HL-60 (cell line): ENCODE results near the gene PMS2.
A peak's percentile ranks its signal among the peaks of the same experiment; 100 is the strongest.
"Not testable (repeated sequence)": the region's sequence is repeated elsewhere in the genome, so short reads cannot be mapped to it uniquely, and the experiment has no call there.

Experiments
- DNase-seq, 2 experiments: peaks; one replicate each; pipeline ENCODE4 v3.0.0-alpha.2; 2010 to 2020; ENCODE audit warnings: low read depth in 1 of 2, low spot score in 1 of 2
- H3K27ac ChIP-seq: fragments of 250-450 bp; sonication (Bioruptor Pico); replicated peaks from 2 replicates; pipeline ENCODE4 v1.5.1; 2020; ENCODE audit warnings: mild to moderate bottlenecking, moderate library complexity
- H3K27me3 ChIP-seq: fragments of 250-450 bp; sonication (Bioruptor Pico); 2 replicates; pipeline ENCODE4 v1.5.1; 2021; ENCODE audit warnings: mild to moderate bottlenecking, moderate library complexity; ENCODE audit not compliant: insufficient read depth, poor library complexity, severe bottlenecking
- H3K4me3 ChIP-seq: replicated peaks from 2 replicates; pipeline ENCODE4 v1.5.1; 2011; ENCODE audit warnings: mild to moderate bottlenecking, control low read depth, low read length; ENCODE audit not compliant: insufficient read depth
- GABPA ChIP-seq: IDR thresholded peaks from 2 replicates; pipeline ENCODE4 v1.6.1; 2012; ENCODE audit warnings: low read depth
- POLR2AphosphoS5 ChIP-seq: IDR thresholded peaks from 2 replicates; pipeline ENCODE4 v1.6.1; 2012; ENCODE audit warnings: low read depth
- SPI1 ChIP-seq: IDR thresholded peaks from 2 replicates; pipeline ENCODE4 v1.6.1; 2012; ENCODE audit warnings: low read depth, mild to moderate bottlenecking, borderline replicate concordance
- TF ChIP-seq, protein P1 (sequence below): IDR thresholded peaks from 2 replicates; pipeline ENCODE4 v1.6.1; 2012; ENCODE audit warnings: low read depth; ENCODE audit not compliant: insufficient replicate concordance
- TF ChIP-seq, protein P2 (sequence below): IDR thresholded peaks from one replicate; pipeline ENCODE4 v1.5.1; 2011; ENCODE audit warnings: low read length, control low read depth, inconsistent platforms; ENCODE audit not compliant: insufficient read depth

The PMS2 gene

DNA sequence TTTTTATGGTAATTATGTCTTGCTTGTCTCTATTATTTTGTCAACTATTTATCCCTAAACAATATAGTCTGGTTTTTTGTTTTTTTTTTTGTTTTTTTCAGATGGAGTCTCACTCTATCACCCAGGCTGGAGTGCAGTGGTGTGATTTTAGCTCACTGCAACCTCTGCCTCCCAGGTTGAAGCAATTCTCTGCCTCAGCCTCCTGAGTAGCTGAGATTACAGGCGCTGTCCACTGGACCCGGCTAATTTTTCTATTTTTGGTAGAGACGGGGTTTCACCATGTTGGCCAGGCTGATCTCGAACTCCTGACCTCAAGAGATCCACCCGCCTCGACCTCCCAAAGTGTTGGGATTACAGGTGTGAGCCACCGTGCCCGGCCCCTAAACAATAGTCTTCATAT is 1.5 kb upstream of the PMS2 start:
- TF ChIP-seq, protein P1, sequence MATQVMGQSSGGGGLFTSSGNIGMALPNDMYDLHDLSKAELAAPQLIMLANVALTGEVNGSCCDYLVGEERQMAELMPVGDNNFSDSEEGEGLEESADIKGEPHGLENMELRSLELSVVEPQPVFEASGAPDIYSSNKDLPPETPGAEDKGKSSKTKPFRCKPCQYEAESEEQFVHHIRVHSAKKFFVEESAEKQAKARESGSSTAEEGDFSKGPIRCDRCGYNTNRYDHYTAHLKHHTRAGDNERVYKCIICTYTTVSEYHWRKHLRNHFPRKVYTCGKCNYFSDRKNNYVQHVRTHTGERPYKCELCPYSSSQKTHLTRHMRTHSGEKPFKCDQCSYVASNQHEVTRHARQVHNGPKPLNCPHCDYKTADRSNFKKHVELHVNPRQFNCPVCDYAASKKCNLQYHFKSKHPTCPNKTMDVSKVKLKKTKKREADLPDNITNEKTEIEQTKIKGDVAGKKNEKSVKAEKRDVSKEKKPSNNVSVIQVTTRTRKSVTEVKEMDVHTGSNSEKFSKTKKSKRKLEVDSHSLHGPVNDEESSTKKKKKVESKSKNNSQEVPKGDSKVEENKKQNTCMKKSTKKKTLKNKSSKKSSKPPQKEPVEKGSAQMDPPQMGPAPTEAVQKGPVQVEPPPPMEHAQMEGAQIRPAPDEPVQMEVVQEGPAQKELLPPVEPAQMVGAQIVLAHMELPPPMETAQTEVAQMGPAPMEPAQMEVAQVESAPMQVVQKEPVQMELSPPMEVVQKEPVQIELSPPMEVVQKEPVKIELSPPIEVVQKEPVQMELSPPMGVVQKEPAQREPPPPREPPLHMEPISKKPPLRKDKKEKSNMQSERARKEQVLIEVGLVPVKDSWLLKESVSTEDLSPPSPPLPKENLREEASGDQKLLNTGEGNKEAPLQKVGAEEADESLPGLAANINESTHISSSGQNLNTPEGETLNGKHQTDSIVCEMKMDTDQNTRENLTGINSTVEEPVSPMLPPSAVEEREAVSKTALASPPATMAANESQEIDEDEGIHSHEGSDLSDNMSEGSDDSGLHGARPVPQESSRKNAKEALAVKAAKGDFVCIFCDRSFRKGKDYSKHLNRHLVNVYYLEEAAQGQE: peak; percentile 70
- not testable (repeated sequence) for H3K27ac ChIP-seq, DNase-seq, H3K27me3 ChIP-seq
- H3K4me3 ChIP-seq: peak overlapping the region; percentile 86

DNA sequence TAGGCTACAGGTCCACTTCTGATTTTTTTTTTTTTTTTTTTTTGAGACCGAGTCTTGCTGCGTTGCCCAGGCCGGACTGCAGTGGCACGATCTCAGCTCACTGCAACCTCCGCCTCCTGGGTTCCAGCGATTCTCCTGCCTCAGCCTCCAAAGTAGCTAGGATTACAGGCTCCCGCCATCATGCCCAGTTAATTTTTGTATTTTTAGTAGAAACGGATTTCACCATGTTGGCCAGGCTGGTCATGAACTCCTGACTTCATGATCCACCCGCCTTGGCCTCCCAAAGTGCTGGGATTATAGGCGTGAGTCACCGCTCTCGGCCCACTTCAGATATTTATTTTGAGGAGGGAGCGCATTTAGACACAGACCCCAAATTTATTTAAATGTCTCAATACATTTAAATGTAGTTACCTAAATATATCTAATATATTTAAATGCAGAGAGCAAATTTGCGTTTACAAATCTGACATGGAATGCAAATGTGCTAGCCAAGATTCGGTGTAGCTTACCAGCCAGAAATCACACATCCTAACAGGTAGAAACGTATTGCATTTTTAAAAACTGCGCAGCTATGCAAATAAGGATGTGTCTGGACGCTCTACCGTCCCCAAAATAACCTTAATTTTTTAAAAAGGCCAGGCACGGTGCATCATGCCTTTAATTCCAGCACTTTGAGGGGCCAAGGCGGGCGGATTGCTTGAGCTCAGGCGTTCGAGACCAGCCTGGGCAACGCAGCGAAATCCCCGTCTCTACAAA is 836 bp downstream of the PMS2 start:
- Histone ChIP-seq H3K4me3 (peak overlapping the region; percentile 86), H3K27ac (peak overlapping the region; percentile 90)
- DNase-seq, H3K27me3 ChIP-seq: not testable (repeated sequence)

DNA sequence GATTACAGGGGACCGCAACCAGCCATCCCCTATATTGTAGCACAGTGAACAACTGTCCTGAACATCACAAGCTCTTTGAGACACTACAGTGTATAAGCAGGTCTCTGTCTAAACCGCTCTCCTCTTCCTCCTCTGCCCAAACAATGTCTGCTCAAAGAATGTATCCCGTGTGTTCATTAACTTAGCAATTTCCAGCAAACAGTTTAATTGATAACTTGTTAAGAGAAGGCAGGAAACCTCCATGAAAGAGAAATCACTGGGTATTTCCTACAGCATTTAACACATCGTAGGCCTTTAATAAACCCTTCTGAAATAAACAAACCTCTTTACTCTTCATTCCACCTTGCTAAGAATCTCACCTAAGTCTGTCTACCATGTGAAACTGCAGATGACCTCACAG is 1.5 kb downstream of the PMS2 start:
- DNase-seq: no peak
- Histone ChIP-seq H3K27ac (no peak overlapping the region), H3K27me3 (no peaks in the 10 kb centered on the region), H3K4me3 (no peak overlapping the region)
- TF ChIP-seq GABPA (no peak), SPI1 (no peak), POLR2AphosphoS5 (no peak)
- TF ChIP-seq, protein P2, sequence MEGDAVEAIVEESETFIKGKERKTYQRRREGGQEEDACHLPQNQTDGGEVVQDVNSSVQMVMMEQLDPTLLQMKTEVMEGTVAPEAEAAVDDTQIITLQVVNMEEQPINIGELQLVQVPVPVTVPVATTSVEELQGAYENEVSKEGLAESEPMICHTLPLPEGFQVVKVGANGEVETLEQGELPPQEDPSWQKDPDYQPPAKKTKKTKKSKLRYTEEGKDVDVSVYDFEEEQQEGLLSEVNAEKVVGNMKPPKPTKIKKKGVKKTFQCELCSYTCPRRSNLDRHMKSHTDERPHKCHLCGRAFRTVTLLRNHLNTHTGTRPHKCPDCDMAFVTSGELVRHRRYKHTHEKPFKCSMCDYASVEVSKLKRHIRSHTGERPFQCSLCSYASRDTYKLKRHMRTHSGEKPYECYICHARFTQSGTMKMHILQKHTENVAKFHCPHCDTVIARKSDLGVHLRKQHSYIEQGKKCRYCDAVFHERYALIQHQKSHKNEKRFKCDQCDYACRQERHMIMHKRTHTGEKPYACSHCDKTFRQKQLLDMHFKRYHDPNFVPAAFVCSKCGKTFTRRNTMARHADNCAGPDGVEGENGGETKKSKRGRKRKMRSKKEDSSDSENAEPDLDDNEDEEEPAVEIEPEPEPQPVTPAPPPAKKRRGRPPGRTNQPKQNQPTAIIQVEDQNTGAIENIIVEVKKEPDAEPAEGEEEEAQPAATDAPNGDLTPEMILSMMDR: no peak
- TF ChIP-seq, protein P1: no peak

DNA sequence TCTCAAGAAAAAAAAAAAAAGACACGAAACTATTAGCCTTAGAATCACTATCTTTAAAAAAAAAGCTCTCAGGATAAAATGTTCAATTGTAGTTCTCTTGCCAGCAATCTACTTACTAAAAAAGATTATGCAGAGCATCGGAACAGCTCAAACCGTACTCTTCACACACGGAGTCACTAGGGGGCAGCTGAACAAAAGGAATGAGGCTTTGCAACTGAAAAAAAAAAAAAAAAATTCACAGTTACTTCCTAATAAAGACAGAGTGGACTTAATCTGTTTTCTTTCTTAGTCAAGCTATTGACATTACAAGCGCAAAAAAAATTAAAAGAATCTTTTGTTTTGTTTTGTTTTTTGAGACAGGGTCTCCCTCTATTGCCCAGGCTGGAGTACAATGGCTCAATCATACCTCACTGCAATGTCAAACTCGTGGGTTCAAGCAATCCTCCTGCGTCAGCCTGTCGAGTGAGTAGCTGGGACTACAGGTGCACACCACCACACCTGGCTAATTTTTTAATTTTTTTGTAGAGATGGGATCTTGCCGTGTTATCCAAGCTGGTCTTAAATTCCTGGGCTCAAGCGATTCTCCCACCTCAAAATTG is 11.5 kb downstream of the PMS2 start:
- Histone ChIP-seq H3K4me3 (no peak overlapping the region), H3K27me3 (no peaks in the 10 kb centered on the region), H3K27ac (no peak overlapping the region)
- peak in 1 of 2 experiments; percentile 60 for DNase-seq
- TF ChIP-seq POLR2AphosphoS5: no peak
- TF ChIP-seq, protein P2: peak; percentile 20

DNA sequence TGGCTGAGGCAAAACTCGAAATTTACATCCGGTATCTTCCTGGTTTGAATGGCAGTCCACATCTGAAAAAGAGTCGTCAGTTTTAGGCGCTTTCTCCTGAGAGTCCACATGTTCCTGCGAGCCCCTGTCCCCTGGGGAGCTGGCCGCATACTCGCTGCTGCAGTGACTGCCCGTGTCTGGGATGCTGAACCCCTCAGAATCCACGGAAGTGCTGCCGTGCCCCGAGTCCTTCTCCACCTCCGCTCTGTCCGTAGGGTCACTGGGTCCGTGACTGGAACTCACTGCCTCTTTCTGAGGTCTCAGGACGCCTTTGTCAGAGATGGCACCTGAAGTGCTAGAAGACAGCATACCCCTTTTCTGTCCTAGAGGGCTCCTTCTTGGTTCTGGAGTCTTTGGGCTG is 21.8 kb downstream of the PMS2 start:
- not testable (repeated sequence) for H3K27me3 ChIP-seq, DNase-seq, H3K27ac ChIP-seq, H3K4me3 ChIP-seq

DNA sequence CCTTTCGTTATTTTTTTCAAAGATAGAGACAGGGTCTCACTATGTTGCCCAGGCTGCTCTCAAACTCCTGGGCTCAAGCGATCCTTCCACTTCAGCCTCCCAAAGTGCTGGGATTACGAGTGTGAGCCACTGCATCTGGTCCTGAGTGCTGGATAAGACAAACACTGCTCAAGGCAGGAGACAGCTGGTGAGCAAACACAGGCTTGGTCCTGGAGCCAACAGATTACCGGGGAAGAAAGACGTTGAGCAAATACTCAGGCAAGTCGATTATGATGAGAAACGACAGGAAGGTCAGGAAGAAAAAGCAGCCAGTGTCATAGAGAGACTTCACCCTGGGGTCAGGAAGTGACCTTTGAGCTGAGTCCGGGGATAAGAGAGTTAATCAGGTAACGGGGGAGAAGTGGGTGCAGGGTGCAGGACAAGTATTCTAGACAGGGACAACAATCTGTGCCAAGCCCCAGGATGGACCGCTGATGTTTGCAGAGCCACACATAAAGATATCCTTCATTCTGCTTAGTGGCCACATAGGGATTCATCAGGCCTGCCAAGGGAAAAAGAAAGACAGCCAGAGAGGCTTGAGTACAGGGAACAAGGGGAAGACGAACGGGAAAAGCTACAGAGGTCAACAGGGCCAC is 29.1 kb downstream of the PMS2 start:
- H3K27ac ChIP-seq, DNase-seq, H3K4me3 ChIP-seq, H3K27me3 ChIP-seq: not testable (repeated sequence)

DNA sequence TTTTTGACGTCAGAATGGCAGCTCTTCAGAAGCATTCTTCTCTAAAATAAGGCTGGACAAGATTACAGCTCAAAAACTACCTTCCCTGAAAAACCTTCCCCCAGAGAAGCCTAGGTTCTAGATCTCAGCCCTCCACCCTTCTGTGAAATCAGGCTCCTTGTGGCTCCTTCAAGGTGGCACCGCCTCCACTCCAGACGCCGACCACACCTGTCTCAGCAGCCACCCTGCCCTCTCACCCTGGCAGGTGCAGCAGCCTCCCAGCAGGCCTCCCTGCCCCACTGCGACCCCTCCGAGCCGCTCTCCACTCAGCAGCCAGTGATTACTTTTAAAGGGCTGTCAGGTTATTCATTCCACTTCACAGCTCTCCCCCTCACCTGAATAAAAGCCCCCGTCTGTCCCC is 35.3 kb downstream of the PMS2 start:
- not testable (repeated sequence) for H3K27ac ChIP-seq, H3K4me3 ChIP-seq, DNase-seq, H3K27me3 ChIP-seq

DNA sequence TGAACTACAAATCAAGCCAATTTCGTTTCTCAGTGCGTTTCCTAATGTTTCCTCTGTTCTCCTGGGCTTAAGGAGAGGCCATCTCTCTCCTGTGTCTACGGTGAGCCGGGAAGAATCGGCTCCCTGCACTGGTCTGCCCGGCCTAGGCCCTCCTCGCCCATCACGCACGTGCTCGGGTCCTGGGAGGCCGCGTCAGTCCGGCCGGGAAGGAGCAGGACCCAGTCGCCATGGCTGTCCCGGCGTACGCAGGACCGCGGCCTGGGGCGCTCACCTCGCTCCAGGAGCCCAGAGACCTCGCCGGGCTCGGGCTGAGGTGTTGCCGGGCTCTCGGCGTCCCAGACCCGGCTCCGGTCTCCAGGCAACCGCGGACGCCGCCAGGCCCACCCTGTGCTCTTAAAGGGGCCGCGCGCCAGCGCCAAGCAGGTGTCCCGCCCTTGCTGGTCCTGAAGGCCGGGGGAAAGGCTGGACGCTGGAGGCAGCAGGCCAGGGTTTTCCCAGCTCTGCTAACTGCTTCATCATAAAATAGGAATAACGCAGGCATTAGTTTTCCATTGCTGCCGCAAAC is 38.4 kb downstream of the PMS2 start, which contains the start of gene RSPH10B:
TSS of gene RSPH10B (minus strand) at position 343 of the 565 bp plus-strand sequence. CDS start 3,573 bp downstream, outside the sequence.
- H3K27me3 ChIP-seq, H3K4me3 ChIP-seq, DNase-seq: not testable (repeated sequence)

More for the DNA sequence above, 38.4 kb downstream of the PMS2 start, which contains the start of gene RSPH10B:
- H3K27ac ChIP-seq: not testable (repeated sequence)
